AG10803 (cell line): ENCODE data around the gene SLAMF7.

Experiments used
- DNase-seq: peaks from one replicate; pipeline ENCODE4 v3.0.0; 2010; ENCODE audit warnings: low read depth
- H3K4me3 ChIP-seq: 2 replicates; pipeline ENCODE4 v1.5.1; 2011; ENCODE audit warnings: mild to moderate bottlenecking, low read length, control low read depth
- CTCF ChIP-seq: conservative IDR thresholded peaks from 2 replicates; pipeline ENCODE4 v1.5.1; 2011; ENCODE audit warnings: mild to moderate bottlenecking, low read length, control low read depth, inconsistent platforms

Gene SLAMF7

DNA sequence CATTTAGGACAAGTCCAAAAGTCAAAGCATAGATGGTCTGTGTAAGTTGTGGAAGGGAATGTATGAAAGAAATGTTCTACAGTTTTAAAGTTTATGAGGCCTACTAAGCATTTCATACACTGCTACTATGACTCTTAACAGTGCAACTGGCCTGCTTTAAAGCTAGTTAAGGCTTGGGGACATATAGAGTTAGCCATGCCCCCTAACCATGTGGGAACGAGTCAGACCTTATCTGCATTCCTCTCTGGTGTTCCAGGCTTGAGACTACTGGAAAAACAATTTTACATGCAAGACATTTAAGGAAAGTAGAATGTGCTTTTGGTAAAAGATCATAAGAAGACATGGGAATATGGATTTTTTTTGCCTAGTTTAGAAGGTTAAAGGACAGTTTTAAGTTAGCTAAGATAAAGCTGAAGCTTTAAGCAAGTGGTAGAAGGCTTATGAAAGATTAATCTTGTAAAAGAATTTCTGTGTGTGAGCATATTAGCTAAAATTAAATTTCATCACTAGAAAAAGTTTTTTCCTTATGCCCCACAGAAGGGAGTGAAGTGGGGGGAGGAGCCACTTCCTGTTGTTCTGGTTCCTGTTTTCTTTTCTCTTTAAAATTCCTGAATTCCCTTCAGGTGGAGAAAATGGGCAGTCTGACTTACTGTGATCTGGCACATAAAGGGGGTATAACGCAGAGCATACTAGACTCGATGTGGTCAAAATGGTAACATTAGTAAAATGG, 18.5 kb upstream of the SLAMF7 start:
- TF ChIP-seq CTCF, result no peak
- no peak for DNase-seq
- H3K4me3 ChIP-seq, result no peak overlapping the region

GRCh38 chr1:160721473-160721872, 17.6 kb upstream of the SLAMF7 start:
- no peak for TF ChIP-seq CTCF
- no peak overlapping the region for H3K4me3 ChIP-seq
- no peak for DNase-seq

DNA sequence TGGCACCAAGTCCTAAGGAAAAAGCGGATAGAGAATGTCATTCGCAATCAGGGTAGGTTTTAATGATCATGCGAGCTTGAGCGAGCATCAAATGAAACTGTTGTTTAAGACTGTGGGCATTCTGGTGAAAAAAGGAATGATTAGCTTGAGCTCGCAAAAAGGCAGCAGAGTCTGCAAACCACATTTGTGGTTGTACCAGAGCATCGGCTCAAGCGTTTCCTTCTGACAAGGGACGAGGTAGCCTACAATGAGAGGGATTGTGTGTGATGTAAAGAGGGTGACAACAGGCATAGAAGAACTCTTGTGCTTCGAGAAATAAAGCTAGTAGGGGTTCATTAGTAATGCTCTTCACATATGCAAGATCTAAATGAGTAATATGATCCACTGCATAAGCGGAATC, 16.3 kb upstream of the SLAMF7 start:
- no peak for TF ChIP-seq CTCF
- no peak overlapping the region for H3K4me3 ChIP-seq
- DNase-seq, result no peak

DNA sequence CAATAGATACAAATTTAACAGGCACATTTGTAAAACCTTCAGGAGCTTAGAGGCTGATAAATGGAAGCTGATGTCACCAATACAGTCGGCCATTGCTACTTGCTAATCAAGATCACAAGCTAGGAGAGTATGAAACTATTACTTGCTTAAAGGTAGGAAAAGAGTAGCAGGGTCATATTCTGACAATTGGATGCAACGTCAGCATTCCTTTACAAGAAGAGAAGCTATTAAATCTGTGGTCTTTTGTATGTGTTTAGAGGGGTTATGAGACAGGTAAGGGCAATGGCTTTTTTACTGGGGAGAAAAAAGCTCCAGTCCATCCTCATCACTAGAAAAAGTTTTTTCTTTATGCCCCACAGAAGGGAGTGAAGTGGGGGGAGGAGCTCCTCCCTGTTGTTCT, 15.7 kb upstream of the SLAMF7 start:
- no peak for TF ChIP-seq CTCF
- H3K4me3 ChIP-seq, result no peak overlapping the region
- no peak for DNase-seq

DNA sequence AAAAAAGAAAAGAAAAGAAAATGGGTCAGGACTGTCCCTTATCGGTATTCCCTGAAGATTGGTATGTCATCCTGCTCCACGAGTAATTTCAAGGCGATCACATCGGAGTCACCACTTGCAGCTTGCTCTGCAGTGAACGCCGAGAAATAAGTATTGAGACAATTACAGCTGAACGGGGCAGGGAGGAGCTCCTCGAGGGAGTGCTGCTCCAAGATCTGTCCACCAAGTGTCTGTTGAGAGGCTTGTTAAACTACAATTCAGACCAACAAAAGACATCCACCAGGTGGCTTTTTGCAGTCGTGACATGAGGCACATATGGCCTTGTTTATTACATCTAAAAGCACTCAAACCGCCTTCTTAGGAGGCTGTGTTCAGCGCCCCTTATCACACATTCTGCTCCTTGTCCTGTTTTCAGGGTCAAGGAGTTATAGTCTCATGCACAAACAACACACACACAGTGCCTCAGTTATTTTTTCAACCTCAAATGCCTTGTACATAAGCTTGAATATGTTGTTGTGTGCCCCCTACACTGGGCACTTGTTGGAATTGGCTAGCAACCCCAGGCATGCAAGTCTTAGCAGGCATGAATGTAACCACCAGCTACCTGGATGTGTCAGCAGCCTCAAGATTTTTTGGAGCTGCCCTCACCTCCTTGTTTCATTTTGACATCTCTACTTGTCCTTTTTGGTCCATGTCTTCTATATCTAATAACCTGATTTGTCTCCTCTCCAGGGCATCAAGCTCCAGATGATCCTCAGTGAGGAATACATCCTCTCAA, 14.4 kb upstream of the SLAMF7 start:
- TF ChIP-seq CTCF, result no peak
- no peak overlapping the region for H3K4me3 ChIP-seq
- no peak for DNase-seq

GRCh38 chr1:160726114-160726497, 12.9 kb upstream of the SLAMF7 start:
- DNase-seq, result no peak
- no peak overlapping the region for H3K4me3 ChIP-seq
- no peak for TF ChIP-seq CTCF
